OCI-M1 (cell line): ENCODE measurements around the gene NT5DC1.

Experiments used
- DNase-seq: peaks from one replicate; lab custom pipeline; 2025; lab: John Stamatoyannopoulos, UW

NT5DC1 gene

DNA sequence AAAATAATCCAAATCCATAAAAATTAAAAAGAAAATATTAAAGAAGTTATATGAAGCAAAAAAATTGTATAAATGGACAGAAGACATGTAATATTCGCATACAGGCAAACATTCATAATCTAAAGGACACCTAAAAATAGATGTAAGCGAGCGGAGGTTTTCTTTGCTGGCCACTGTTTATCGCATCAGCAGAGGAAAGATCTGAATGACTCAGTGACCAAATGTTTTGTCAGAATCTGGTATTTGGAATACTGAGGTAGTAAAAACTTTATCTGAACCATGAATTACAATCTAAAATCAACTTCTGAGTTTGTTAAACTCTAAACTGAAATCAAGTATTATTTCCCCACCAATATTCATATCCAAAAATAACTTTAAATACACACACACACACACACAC lies 145.4 kb downstream of the NT5DC1 start:
- no peak for DNase-seq

GRCh38 chr6:116247285-116247684 lies 146.6 kb downstream of the NT5DC1 start:
- DNase-seq: no peak

GRCh38 chr6:116248577-116248976 lies 147.9 kb downstream of the NT5DC1 start:
- DNase-seq: no peak

DNA sequence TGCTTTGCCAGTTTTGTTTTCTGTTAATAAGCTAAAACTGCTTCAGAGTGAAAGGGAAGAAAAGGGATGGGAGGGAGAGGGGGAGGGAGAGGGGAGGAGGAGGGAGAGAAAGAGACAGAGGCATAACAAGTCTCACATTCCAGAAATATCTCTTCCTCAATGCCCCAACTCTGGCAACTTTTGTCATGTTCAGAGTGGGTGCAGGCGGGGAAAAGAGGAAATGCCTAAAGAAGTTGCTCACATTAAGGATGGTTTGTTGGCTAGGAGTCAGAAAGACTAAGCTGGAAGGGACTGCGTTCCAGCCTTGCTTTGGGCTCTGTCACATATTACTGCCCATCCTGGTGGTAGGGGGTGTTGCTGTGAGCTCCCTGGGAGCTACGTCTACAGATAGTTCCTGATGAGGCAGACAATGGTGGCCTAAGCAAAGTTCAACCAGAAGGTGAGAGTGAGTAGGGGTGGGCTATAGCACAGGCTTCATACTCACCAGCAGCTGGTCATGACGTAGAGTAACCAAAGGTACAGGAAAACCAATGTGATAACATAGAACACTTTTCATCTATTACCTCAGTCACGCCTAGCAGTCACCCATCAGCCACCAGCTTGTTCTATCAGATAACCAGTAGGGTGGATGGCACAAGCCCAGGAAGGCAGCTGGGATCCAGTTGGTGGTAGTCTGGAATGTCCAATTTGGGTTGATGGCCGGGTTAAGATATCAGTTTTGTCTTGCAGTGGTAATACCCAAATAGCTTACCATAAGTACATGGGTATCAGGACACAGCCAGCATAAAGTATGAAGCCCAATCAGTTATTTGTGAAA lies 151.1 kb downstream of the NT5DC1 start:
- DNase-seq: peak; percentile 29

- no peak for DNase-seq
These were observed 152.5 kb downstream of the NT5DC1 start for GRCh38 chr6:116253188-116253504.

GRCh38 chr6:116253505-116254296 lies 153.0 kb downstream of the NT5DC1 start, which contains the start of gene TSPYL4:
Gene TSPYL4 (minus strand): TSS chr6:116254075. CDS start chr6:116254008, 67 bp downstream.
- peak; percentile 99 for DNase-seq

DNA sequence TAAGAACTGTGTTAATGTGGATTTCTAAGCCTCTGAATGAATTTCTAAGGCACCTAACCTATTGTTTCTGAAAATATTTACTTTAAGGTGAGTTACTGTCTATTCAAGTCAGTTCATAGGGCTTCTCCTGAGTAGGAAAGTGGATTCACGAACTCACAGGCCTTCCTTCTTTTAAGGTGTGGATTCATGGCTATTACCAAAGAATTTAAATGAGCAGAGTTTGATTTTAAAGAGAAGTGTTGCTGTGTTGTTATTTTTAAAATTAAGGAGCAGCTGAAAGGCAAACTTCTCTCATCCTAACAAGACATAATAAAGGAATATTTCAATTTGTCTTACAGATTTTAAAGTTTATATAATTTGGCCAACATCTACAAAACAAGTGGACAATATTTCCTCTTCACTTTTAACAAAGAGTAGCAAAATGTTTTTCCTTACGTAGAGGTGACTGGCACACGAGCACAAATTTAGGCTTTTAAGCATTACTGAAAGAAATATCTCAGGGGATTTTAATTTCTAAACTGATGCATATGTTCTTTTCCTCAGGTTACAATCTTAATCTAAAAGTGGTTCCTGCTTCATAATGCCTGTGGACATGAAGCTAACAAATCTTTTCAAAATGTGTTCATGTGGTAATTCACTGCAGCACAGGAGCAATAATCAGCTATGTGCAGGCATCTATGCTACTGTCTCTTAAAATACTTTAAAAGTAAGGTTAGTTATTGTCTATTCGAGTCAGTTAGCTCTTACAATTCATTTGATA lies 153.8 kb downstream of the NT5DC1 start:
- DNase-seq: peak; percentile 57

- peak; percentile 75 for DNase-seq
These were observed 154.7 kb downstream of the NT5DC1 start for GRCh38 chr6:116255246-116255800.

GRCh38 chr6:116256694-116257093 lies 156.0 kb downstream of the NT5DC1 start:
- DNase-seq: no peak

GRCh38 chr6:116258520-116258919 lies 157.9 kb downstream of the NT5DC1 start:
- DNase-seq: no peak

DNA sequence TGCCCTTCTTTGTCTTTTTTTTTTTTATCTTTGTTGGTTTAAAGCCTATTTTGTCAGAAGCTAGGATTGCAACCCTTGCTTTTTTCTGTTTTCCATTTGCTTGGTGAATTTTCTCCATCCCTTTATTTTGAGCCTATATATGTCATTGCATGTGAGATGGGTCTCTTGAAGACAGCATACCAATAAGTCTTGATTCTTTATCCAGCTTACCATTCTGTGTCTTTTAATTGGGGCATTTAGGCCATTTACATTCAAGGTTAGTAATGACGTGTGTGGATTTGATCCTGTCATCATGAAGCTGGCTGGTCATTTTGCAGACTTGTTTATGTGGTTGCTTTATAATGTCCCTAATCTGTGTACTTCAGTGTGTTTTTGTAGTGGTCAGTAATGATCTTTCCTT lies 162.7 kb downstream of the NT5DC1 start:
- no peak for DNase-seq

- no peak for DNase-seq
These were observed 164.6 kb downstream of the NT5DC1 start for GRCh38 chr6:116265041-116265829.

DNA sequence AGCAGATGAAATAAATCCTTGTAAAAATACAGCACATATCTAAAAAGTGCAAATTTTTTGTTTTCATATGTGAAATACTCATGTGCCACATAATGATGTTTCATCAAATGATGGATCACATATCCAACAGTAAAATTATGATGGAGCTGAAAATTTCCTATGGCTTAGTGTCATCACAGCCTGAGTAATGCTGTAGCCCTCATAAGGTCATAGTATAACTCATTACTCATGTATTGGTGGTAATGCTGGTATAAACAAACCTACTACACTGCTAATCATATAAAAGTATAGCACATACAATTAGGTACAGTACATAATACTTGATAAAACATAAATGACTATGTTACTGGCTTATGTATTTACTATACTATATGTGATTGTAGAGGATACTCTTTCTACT lies 166.2 kb downstream of the NT5DC1 start:
- DNase-seq: no peak

- no peak for DNase-seq
These were observed 167.4 kb downstream of the NT5DC1 start for GRCh38 chr6:116267836-116268588.

DNA sequence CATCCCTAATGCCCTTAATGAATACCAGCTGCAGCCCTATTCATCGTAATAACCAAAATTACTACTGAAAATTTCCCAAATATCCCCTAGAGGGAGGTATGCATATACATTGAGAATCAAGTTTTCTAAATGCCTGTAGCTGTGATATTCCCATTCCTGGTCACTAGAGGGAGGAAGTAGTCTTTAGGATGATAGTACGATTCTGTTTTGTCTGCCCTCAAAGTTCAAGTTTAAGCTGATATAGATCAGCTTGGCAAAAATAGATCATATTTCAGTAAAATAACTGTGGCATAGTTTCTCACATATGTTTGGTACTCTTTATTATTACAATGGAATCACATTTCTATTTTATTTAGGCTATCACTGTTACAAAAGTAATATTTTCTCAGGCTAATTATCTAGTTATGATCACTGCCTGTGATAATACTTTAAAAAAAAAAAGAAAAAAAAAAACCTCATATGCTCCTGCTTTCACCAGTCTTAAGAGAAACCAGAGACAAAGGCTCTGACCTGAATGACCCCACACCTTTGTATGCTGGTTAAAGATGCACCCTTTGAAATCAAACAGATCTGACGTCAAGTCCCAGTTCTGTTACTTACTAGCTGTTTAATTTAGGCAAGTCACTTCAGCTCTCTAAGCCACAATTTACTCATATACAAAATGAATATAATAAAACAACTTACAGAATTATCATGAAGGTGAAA lies 168.1 kb downstream of the NT5DC1 start:
- DNase-seq: peak; percentile 93

DNA sequence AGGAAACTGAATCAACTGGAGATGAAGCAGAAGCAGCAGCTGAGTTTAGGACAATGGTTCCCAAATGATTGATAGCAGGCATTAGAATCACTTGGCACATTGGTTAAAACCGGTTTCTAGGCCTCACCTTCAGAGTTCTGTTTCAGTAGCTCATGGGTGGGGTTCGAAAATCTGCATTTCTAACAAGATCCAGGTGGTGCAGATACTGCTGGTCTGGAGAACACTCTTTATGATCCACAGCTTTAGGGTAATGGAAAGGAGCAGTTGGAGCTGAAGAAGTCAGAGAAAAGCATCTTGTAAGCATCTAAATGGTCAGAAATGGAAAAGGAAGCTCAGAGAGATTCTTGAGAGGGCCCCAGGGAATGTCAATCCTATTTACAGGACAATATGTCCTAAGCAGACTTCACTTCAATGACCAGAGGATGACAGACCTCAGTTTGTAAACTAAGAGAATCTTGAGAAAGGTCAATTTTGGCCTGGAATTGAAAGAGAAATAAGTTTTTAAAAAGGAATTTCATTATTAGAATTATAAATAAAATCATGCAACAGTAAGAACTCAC lies 170.6 kb downstream of the NT5DC1 start:
- no peak for DNase-seq

DNA sequence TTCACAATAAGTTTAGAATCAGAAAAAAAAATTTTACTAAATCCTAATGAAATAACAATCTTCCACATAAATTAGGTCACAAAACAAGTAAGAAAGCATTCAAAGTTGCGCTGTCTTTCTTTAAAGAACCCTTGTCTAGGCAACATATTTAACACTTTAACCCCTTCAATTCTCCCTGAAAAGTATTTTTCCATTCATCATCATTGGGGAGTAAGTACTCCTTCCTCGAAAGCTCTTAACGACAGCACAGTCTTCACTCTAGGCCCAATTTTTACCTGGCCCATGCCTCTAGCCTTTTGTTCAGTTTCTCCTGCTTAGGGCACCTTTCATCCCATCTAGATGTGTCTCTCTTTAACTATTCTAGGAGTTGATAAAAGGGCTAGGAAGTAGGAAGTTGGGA lies 176.5 kb downstream of the NT5DC1 start:
- DNase-seq: no peak

- no peak for DNase-seq
These were observed 177.8 kb downstream of the NT5DC1 start for GRCh38 chr6:116278481-116278829.

GRCh38 chr6:116278854-116279231 lies 178.2 kb downstream of the NT5DC1 start:
- no peak for DNase-seq
